ENCODE results near the gene SLC50A1. TPM values are rescaled to one million over a fixed set of nuclear protein-coding genes. Genes with fewer than 3 reads are reported as not detected.
A peak's percentile ranks its signal among the peaks of the same experiment; 100 is the strongest.
"Not testable (repeated sequence)": the region's sequence is repeated elsewhere in the genome, so short reads cannot be mapped to it uniquely, and the experiment has no call there.

SLC50A1 gene
- polyA plus RNA-seq, 3 donors, result 33.4 to 39.4 (median 36.7) TPM

- H3K27ac ChIP-seq (ENCODE audit: low read depth, low read length), result no peak overlapping the region
- 46 to 76% (median 59%) methylated on average over 8 of the region's 8 CpGs for WGBS, 3 donors
Measured at GRCh38 chr1:155110826-155111225, 24.8 kb upstream of the SLC50A1 start.

- no peak overlapping the region for H3K27ac ChIP-seq (ENCODE audit: low read depth, low read length)
- 58 to 78% (median 76%) methylated on average over 5 of the region's 5 CpGs for WGBS, 3 donors
Measured at GRCh38 chr1:155113450-155113980, 22.1 kb upstream of the SLC50A1 start.

GRCh38 chr1:155116113-155116764 lies 19.4 kb upstream of the SLC50A1 start:
- 63 to 72% (median 65%) methylated on average over 5 of the region's 5 CpGs for WGBS, 3 donors
- H3K27ac ChIP-seq (ENCODE audit: low read depth, low read length), result no peak overlapping the region

GRCh38 chr1:155117610-155118009 lies 18.0 kb upstream of the SLC50A1 start:
- no peak overlapping the region for H3K27ac ChIP-seq (ENCODE audit: low read depth, low read length)
- WGBS, 3 donors, result 63 to 77% (median 73%) methylated on average over 4 of the region's 4 CpGs

GRCh38 chr1:155118090-155118489 lies 17.6 kb upstream of the SLC50A1 start:
- H3K27ac ChIP-seq (ENCODE audit: low read depth, low read length), result not testable (repeated sequence)
- 87 to 97% (median 89%) methylated on average over 7 of the region's 7 CpGs for WGBS, 3 donors

- WGBS, 3 donors, result 51 to 70% (median 69%) methylated on average over 6 of the region's 6 CpGs
- H3K27ac ChIP-seq (ENCODE audit: low read depth, low read length), result no peak overlapping the region
Measured at GRCh38 chr1:155120253-155120652, 15.4 kb upstream of the SLC50A1 start.

- WGBS, 3 donors, result 72 to 87% (median 78%) methylated on average over 2 of the region's 2 CpGs
- no peak overlapping the region for H3K27ac ChIP-seq (ENCODE audit: low read depth, low read length)
Measured at GRCh38 chr1:155121249-155121648, 14.4 kb upstream of the SLC50A1 start.

GRCh38 chr1:155122308-155122707 lies 13.3 kb upstream of the SLC50A1 start:
- H3K27ac ChIP-seq (ENCODE audit: low read depth, low read length), result no peak overlapping the region
- 81 to 88% (median 85%) methylated on average over 2 of the region's 2 CpGs for WGBS, 3 donors

GRCh38 chr1:155123801-155124200 lies 11.9 kb upstream of the SLC50A1 start:
- H3K27ac ChIP-seq (ENCODE audit: low read depth, low read length), result no peak overlapping the region
- 68 to 75% (median 70%) methylated on average over 4 of the region's 4 CpGs for WGBS, 3 donors

- WGBS, 3 donors, result 75 to 82% (median 82%) methylated on average over 16 of the region's 16 CpGs
- no peak overlapping the region for H3K27ac ChIP-seq (ENCODE audit: low read depth, low read length)
Measured at GRCh38 chr1:155124503-155125463, 10.9 kb upstream of the SLC50A1 start.

GRCh38 chr1:155125511-155125945 lies 10.1 kb upstream of the SLC50A1 start:
- 70 to 83% (median 75%) methylated on average over 11 of the region's 11 CpGs for WGBS, 3 donors
- H3K27ac ChIP-seq (ENCODE audit: low read depth, low read length), result no peak overlapping the region

- peak overlapping the region; percentile 54 for H3K27ac ChIP-seq (ENCODE audit: low read depth, low read length)
- 24 to 39% (median 31%) methylated on average over 43 to 53 of the region's 53 CpGs for WGBS, 3 donors
Measured at GRCh38 chr1:155125946-155126555, 9.6 kb upstream of the SLC50A1 start.

- 4 to 7% (median 6%) methylated on average over 32 of the region's 32 CpGs for WGBS, 3 donors
- peak overlapping the region; percentile 54 for H3K27ac ChIP-seq (ENCODE audit: low read depth, low read length)
Measured at GRCh38 chr1:155126556-155127104, 9.0 kb upstream of the SLC50A1 start.

GRCh38 chr1:155127105-155127966 lies 8.3 kb upstream of the SLC50A1 start, which contains the start of gene EFNA1:
EFNA1 (plus strand) TSS chr1:155127876; CDS start chr1:155127978, 102 bp downstream.
- H3K27ac ChIP-seq (ENCODE audit: low read depth, low read length), result no peak within 1 kb of the TSS
- 0% methylated on average over 53 to 76 of the region's 76 CpGs for WGBS, 3 donors

- H3K27ac ChIP-seq (ENCODE audit: low read depth, low read length), result no peak overlapping the region
- 2 to 3% (median 3%) methylated on average over 17 of the region's 17 CpGs for WGBS, 3 donors
Measured at GRCh38 chr1:155127967-155128754, 7.5 kb upstream of the SLC50A1 start.

GRCh38 chr1:155128755-155129473 lies 6.7 kb upstream of the SLC50A1 start:
- 2 to 11% (median 10%) methylated on average over 11 to 14 of the region's 14 CpGs for whole genome bisulfite sequencing, 3 donors
- H3K27ac ChIP-seq (ENCODE audit: low read depth, low read length), result no peak overlapping the region

Measured in adipose tissue (tissue), 3 donors.